Neutrophil (primary cell): ENCODE data around the gene ABTB2.

Experiments used
- H3K27ac ChIP-seq: fragments of 200-600 bp; sonication (generic); 2 replicates; pipeline ENCODE4 v1.5.1; 2016; ENCODE audit warnings: mild to moderate bottlenecking, moderate library complexity
- H3K27me3 ChIP-seq: fragments of 200-600 bp; sonication (generic); 2 replicates; pipeline ENCODE4 v1.6.0; 2016; ENCODE audit warnings: mild to moderate bottlenecking
- H3K36me3 ChIP-seq: fragments of 200-600 bp; sonication (generic); 2 replicates; pipeline ENCODE4 v1.5.1; 2017
- H3K4me1 ChIP-seq, 2 experiments: fragments of 200-600 bp in 1 of 2; sonication (generic) in 1 of 2; 1 replicate in 1 of 2; 2 replicates in 1 of 2; pipeline versions ENCODE4 v1.5.1 to v1.6.1; 2013 to 2016; ENCODE audit warnings: low read depth in 1 of 2, low read length in 1 of 2, mild to moderate bottlenecking in 1 of 2, moderate library complexity in 1 of 2; ENCODE audit not compliant: control insufficient read depth in 1 of 2, insufficient read depth in 1 of 2
- H3K4me3 ChIP-seq, 2 experiments: fragments of 200-600 bp in 1 of 2; sonication (generic) in 1 of 2; 1 replicate in 1 of 2; 2 replicates in 1 of 2; pipeline ENCODE4 v1.5.1; 2013 to 2016; ENCODE audit warnings: low read depth in 1 of 2, low read length in 1 of 2, mild to moderate bottlenecking in 1 of 2, moderate library complexity in 1 of 2
- H3K9me3 ChIP-seq: fragments of 200-600 bp; sonication (generic); 2 replicates; pipeline ENCODE4 v1.5.1; 2016
- CTCF ChIP-seq: fragments of 200-600 bp; sonication (generic); IDR thresholded peaks from 2 replicates; pipeline ENCODE4 v1.5.1; 2016; ENCODE audit warnings: antibody characterized with exemption

Gene ABTB2

GRCh38 chr11:34332524-34332923, 25.3 kb downstream of the ABTB2 start:
- Histone ChIP-seq H3K4me1 (peaks cover 28 to 29% of the 10 kb centered on the region in 2 experiments), H3K4me3 (no peak overlapping the region)
- no peak for TF ChIP-seq CTCF

GRCh38 chr11:34331736-34332135, 26.1 kb downstream of the ABTB2 start:
- Histone ChIP-seq H3K9me3 (no peaks in the 10 kb centered on the region), H3K36me3 (no peaks in the 10 kb centered on the region), H3K27ac (no peak overlapping the region), H3K4me3 (no peak overlapping the region), H3K4me1 (peaks cover 21% of the 10 kb centered on the region in 2 experiments), H3K27me3 (no peaks in the 10 kb centered on the region)
- no peak for TF ChIP-seq CTCF

More at GRCh38 chr11:34332524-34332923, 25.3 kb downstream of the ABTB2 start:
- Histone ChIP-seq H3K27me3 (no peaks in the 10 kb centered on the region), H3K27ac (no peak overlapping the region), H3K9me3 (no peaks in the 10 kb centered on the region), H3K36me3 (no peaks in the 10 kb centered on the region)

- TF ChIP-seq CTCF, result no peak
- no peaks in the 10 kb centered on the region for H3K27me3 ChIP-seq
- no peak overlapping the region for H3K4me3 ChIP-seq
- H3K36me3 ChIP-seq, result no peaks in the 10 kb centered on the region
- H3K27ac ChIP-seq, result no peak overlapping the region
- H3K4me1 ChIP-seq, result peaks cover 21% of the 10 kb centered on the region in 2 experiments
- no peaks in the 10 kb centered on the region for H3K9me3 ChIP-seq
Observed at GRCh38 chr11:34331329-34331728, 26.5 kb downstream of the ABTB2 start.

GRCh38 chr11:34330653-34331052, 27.2 kb downstream of the ABTB2 start:
- no peak for TF ChIP-seq CTCF
- Histone ChIP-seq H3K27me3 (no peaks in the 10 kb centered on the region), H3K4me1 (peaks cover 21% of the 10 kb centered on the region in 2 experiments), H3K27ac (no peak overlapping the region), H3K4me3 (no peak overlapping the region), H3K9me3 (no peaks in the 10 kb centered on the region), H3K36me3 (no peaks in the 10 kb centered on the region)

- Histone ChIP-seq H3K27me3 (no peaks in the 10 kb centered on the region), H3K9me3 (no peaks in the 10 kb centered on the region), H3K4me3 (no peak overlapping the region), H3K27ac (no peak overlapping the region), H3K36me3 (no peaks in the 10 kb centered on the region), H3K4me1 (peaks cover 21% of the 10 kb centered on the region in 2 experiments)
- TF ChIP-seq CTCF, result no peak
Observed at GRCh38 chr11:34329876-34330275, 27.9 kb downstream of the ABTB2 start.

GRCh38 chr11:34328632-34328910, 29.2 kb downstream of the ABTB2 start:
- peaks cover 13% of the 10 kb centered on the region in 2 experiments for H3K4me1 ChIP-seq
- no peak for TF ChIP-seq CTCF

More at GRCh38 chr11:34328632-34328910, 29.2 kb downstream of the ABTB2 start:
- Histone ChIP-seq H3K27ac (no peak overlapping the region), H3K27me3 (no peaks in the 10 kb centered on the region), H3K36me3 (no peaks in the 10 kb centered on the region), H3K9me3 (no peaks in the 10 kb centered on the region), H3K4me3 (no peak overlapping the region)
